Measurements from ENCODE around the gene ENG. TPM values are rescaled to one million over a fixed set of nuclear protein-coding genes. Genes with fewer than 3 reads are reported as not detected.

Gene ENG
- total RNA-seq, 1 donor: 60.8 TPM

DNA sequence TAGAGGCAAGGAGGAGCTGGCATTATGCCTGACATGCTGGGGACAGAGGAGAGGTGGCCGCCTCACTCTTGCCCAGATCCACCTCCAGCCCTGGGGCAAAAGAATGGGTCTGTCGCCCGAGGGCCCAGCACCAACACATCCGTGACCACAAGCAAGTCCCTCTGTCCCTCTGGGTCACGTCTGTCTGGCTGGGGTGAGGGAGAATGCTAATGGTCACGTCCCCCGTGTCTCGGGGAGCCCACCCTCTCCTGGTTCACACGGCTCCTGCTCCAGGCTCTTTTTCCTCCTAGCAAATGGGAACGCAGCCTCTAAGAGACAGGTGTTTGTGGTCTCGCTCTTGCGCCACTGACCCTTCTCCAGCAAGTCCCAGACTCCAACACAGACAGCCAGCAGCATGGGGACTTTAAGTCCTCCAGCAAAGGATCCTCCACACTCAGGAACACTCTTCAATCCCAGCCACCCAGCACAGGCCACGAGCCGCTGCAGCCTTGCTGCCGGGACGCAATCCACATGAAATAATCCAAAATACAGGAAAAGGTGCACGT lies 4.1 kb downstream of the ENG start:
- peak overlapping the region; percentile 21 for H3K4me2 ChIP-seq (ENCODE audit: insufficient read depth, low read length)
- peaks cover 48% of the 10 kb centered on the region for H3K4me1 ChIP-seq (ENCODE audit: insufficient read depth, low read length)

DNA sequence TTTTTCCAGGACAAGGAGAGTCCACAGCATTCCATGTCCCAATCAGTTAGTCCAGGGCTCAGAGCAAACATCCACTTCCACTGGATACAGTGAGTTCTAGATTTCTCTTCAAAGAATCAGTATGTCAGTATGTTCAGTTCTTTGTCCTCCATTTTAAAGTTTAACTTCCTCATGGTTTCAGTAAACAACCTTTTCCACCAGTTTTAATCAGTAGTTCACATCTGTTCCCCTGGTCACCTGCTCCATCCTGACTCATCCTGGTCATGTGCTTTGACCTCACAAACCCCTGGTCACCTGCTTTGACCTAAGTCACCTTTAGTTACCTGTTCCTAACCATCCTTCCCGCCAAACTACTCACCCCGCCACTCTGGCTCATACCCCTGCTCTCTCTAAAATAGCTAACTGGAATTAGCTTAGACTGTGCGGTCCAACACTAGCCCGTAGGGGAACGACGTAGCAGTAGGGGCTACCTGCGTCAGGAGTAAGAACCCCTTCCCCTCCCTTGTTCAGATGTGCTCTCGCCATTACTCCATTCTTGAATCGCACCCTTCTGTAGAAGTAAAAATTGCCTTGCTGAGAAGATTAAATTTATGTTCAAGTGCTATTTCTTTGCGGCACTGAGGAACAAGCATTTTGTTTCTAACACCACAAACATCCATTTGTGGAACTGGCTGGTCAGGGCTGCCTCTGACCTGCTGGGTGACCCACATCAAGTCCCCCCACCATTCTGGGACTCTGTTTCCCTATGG lies 5.5 kb downstream of the ENG start:
- Histone ChIP-seq H3K4me1 (ENCODE audit: insufficient read depth, low read length) (peaks cover 58% of the 10 kb centered on the region), H3K9me3 (ENCODE audit: low read depth, low read length) (peaks cover 7% of the 10 kb centered on the region), H3K4me3 (ENCODE audit: insufficient read depth, low read length) (no peak overlapping the region), H3K36me3 (ENCODE audit: insufficient read depth, low read length) (peaks cover 53% of the 10 kb centered on the region), H3K79me2 (ENCODE audit: insufficient read depth, low read length) (peaks cover 97% of the 10 kb centered on the region), H3K4me2 (ENCODE audit: insufficient read depth, low read length) (no peak overlapping the region), H4K20me1 (ENCODE audit: insufficient read depth, low read length) (peaks cover 24% of the 10 kb centered on the region), H2AFZ (ENCODE audit: low read length) (no peak overlapping the region), H3K27ac (ENCODE audit: low read depth, low read length) (no peak overlapping the region), H3K27me3 (ENCODE audit: insufficient read depth, low read length) (no peaks in the 10 kb centered on the region)
- TF ChIP-seq, protein P1, sequence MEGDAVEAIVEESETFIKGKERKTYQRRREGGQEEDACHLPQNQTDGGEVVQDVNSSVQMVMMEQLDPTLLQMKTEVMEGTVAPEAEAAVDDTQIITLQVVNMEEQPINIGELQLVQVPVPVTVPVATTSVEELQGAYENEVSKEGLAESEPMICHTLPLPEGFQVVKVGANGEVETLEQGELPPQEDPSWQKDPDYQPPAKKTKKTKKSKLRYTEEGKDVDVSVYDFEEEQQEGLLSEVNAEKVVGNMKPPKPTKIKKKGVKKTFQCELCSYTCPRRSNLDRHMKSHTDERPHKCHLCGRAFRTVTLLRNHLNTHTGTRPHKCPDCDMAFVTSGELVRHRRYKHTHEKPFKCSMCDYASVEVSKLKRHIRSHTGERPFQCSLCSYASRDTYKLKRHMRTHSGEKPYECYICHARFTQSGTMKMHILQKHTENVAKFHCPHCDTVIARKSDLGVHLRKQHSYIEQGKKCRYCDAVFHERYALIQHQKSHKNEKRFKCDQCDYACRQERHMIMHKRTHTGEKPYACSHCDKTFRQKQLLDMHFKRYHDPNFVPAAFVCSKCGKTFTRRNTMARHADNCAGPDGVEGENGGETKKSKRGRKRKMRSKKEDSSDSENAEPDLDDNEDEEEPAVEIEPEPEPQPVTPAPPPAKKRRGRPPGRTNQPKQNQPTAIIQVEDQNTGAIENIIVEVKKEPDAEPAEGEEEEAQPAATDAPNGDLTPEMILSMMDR (IDR thresholded peaks at IDR 0.05; ENCODE audit: extremely low read depth, low read depth, low read length): no peak
- no peak for DNase-seq (ENCODE audit: insufficient read length, low spot score, missing footprints)

More for the DNA sequence above, 4.1 kb downstream of the ENG start:
- Histone ChIP-seq H3K4me3 (ENCODE audit: insufficient read depth, low read length) (peak overlapping the region; percentile 17), H3K27me3 (ENCODE audit: insufficient read depth, low read length) (no peaks in the 10 kb centered on the region), H3K36me3 (ENCODE audit: insufficient read depth, low read length) (peaks cover 53% of the 10 kb centered on the region), H4K20me1 (ENCODE audit: insufficient read depth, low read length) (peaks cover 25% of the 10 kb centered on the region), H3K79me2 (ENCODE audit: insufficient read depth, low read length) (peaks cover 92% of the 10 kb centered on the region), H3K27ac (ENCODE audit: low read depth, low read length) (no peak overlapping the region), H2AFZ (ENCODE audit: low read length) (no peak overlapping the region), H3K9me3 (ENCODE audit: low read depth, low read length) (peaks cover 7% of the 10 kb centered on the region)
- TF ChIP-seq, protein P1 (IDR thresholded peaks at IDR 0.05; ENCODE audit: extremely low read depth, low read depth, low read length): no peak
- peak; percentile 35 for DNase-seq (ENCODE audit: insufficient read length, low spot score, missing footprints)

DNA sequence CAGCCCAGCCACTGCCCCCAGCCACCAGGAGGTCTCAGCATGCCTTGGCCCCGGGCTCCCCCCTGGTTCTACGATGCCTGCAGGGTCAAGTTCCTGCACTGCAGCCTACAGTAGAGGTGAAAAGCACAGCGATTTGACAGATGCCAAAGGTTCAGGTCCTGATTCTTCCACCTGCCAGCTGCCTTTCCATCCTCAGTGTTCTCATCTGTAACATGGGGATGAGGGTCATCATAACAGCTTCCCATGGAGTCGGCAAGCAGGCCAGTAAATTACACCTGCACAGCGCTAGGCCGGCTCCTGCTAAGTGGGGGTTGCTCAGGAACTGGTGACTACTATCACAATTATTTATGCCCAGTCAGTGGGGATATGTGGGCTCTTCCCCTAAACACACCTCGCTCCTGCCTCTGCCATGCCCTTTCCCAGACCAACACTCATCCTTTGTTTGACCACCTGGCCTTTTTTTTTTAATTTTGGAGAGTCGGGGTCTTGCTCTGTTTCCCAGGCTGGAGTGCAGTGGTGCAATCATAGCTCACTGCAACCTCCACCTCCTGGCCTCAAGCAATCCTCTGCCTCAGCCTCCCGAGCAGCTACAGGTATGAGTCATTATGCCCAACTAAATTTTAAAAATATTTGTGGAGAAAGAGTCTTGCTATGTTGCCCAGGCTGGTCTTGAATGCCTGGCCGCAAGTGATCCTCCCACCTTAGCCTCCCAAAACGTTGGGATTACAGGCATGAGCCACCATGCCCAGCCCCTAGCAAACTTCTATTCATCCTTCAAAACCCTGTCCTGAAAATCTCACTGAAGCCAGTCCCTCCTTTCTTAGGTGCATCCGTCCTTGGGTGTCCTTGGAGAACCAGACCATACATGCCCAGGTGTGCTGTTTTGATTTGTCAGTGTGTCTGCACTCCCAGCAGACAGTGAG lies 6.4 kb downstream of the ENG start:
- Histone ChIP-seq H3K4me2 (ENCODE audit: insufficient read depth, low read length) (no peak overlapping the region), H3K27me3 (ENCODE audit: insufficient read depth, low read length) (no peaks in the 10 kb centered on the region), H3K79me2 (ENCODE audit: insufficient read depth, low read length) (peaks cover 92% of the 10 kb centered on the region), H2AFZ (ENCODE audit: low read length) (no peak overlapping the region), H3K4me3 (ENCODE audit: insufficient read depth, low read length) (no peak overlapping the region), H3K4me1 (ENCODE audit: insufficient read depth, low read length) (peaks cover 55% of the 10 kb centered on the region), H3K36me3 (ENCODE audit: insufficient read depth, low read length) (peaks cover 56% of the 10 kb centered on the region), H3K9me3 (ENCODE audit: low read depth, low read length) (peaks cover 7% of the 10 kb centered on the region), H4K20me1 (ENCODE audit: insufficient read depth, low read length) (peaks cover 16% of the 10 kb centered on the region), H3K27ac (ENCODE audit: low read depth, low read length) (peak overlapping the region; percentile 67)
- DNase-seq (ENCODE audit: insufficient read length, low spot score, missing footprints): peak; percentile 49
- TF ChIP-seq, protein P1 (IDR thresholded peaks at IDR 0.05; ENCODE audit: extremely low read depth, low read depth, low read length): no peak
